Skeletal muscle satellite cell (primary cell): Measurements from ENCODE around the gene PTPRG.
A peak's percentile ranks its signal among the peaks of the same experiment; 100 is the strongest.

ENCODE experiments used
- H3K27me3 ChIP-seq: 2 replicates; pipeline ENCODE4 v1.7.0; 2013; ENCODE audit warnings: low read length; ENCODE audit not compliant: control insufficient read depth, insufficient read depth
- H3K36me3 ChIP-seq: 2 replicates; pipeline ENCODE4 v1.7.0; 2013; ENCODE audit warnings: mild to moderate bottlenecking, control low read depth, low read length; ENCODE audit not compliant: insufficient read depth
- H3K4me1 ChIP-seq: 2 replicates; pipeline ENCODE4 v1.7.0; 2013; ENCODE audit warnings: low read length; ENCODE audit not compliant: control insufficient read depth, insufficient read depth
- H3K4me2 ChIP-seq: 2 replicates; pipeline ENCODE4 v1.7.0; 2013; ENCODE audit warnings: mild to moderate bottlenecking, low read length
- H3K4me3 ChIP-seq: 2 replicates; pipeline ENCODE4 v1.7.0; 2013; ENCODE audit warnings: low read length
- H3K9ac ChIP-seq: 2 replicates; pipeline ENCODE4 v1.7.0; 2013; ENCODE audit warnings: mild to moderate bottlenecking, low read depth, low read length, moderate library complexity
- H3K9me3 ChIP-seq: replicated peaks from 2 replicates; pipeline ENCODE4 v1.7.0; 2013; ENCODE audit warnings: mild to moderate bottlenecking, control low read depth, low read length

The PTPRG gene

GRCh38 chr3:61868499-61868898, 307.1 kb downstream of the PTPRG start:
- H3K27me3 ChIP-seq, result no peaks in the 10 kb centered on the region
- H3K9ac ChIP-seq, result no peak overlapping the region
- no peak overlapping the region for H3K4me2 ChIP-seq
- H3K4me1 ChIP-seq, result peaks cover 7% of the 10 kb centered on the region
- H3K4me3 ChIP-seq, result no peak overlapping the region
- H3K9me3 ChIP-seq, result no peaks in the 10 kb centered on the region
- H3K36me3 ChIP-seq, result no peaks in the 10 kb centered on the region

GRCh38 chr3:61869371-61869770, 308.0 kb downstream of the PTPRG start:
- Histone ChIP-seq H3K36me3 (no peaks in the 10 kb centered on the region), H3K27me3 (no peaks in the 10 kb centered on the region), H3K4me3 (no peak overlapping the region), H3K9me3 (no peaks in the 10 kb centered on the region), H3K4me2 (no peak overlapping the region), H3K9ac (no peak overlapping the region), H3K4me1 (peaks cover 7% of the 10 kb centered on the region)

- Histone ChIP-seq H3K9me3 (no peaks in the 10 kb centered on the region), H3K9ac (no peak overlapping the region), H3K4me3 (no peak overlapping the region), H3K36me3 (no peaks in the 10 kb centered on the region), H3K4me2 (no peak overlapping the region), H3K4me1 (peaks cover 16% of the 10 kb centered on the region), H3K27me3 (no peaks in the 10 kb centered on the region)
Observed at GRCh38 chr3:61871644-61872043, 310.3 kb downstream of the PTPRG start.

- Histone ChIP-seq H3K4me1 (peaks cover 21% of the 10 kb centered on the region), H3K4me3 (no peak overlapping the region), H3K9ac (no peak overlapping the region), H3K36me3 (no peaks in the 10 kb centered on the region), H3K4me2 (no peak overlapping the region), H3K27me3 (no peaks in the 10 kb centered on the region), H3K9me3 (no peaks in the 10 kb centered on the region)
Observed at GRCh38 chr3:61872077-61872706, 310.8 kb downstream of the PTPRG start.

GRCh38 chr3:61875046-61875844, 313.9 kb downstream of the PTPRG start:
- H3K9me3 ChIP-seq, result no peaks in the 10 kb centered on the region

GRCh38 chr3:61875976-61876671, 314.8 kb downstream of the PTPRG start:
- no peak overlapping the region for H3K9ac ChIP-seq
- no peaks in the 10 kb centered on the region for H3K27me3 ChIP-seq
- no peaks in the 10 kb centered on the region for H3K36me3 ChIP-seq
- no peak overlapping the region for H3K4me2 ChIP-seq
- no peaks in the 10 kb centered on the region for H3K9me3 ChIP-seq
- H3K4me1 ChIP-seq, result peaks cover 30% of the 10 kb centered on the region
- no peak overlapping the region for H3K4me3 ChIP-seq

More at GRCh38 chr3:61875046-61875844, 313.9 kb downstream of the PTPRG start:
- Histone ChIP-seq H3K9ac (no peak overlapping the region), H3K4me3 (no peak overlapping the region), H3K27me3 (no peaks in the 10 kb centered on the region), H3K4me2 (no peak overlapping the region), H3K4me1 (peaks cover 30% of the 10 kb centered on the region), H3K36me3 (no peaks in the 10 kb centered on the region)

- H3K4me1 ChIP-seq, result peaks cover 30% of the 10 kb centered on the region
- no peaks in the 10 kb centered on the region for H3K27me3 ChIP-seq
- H3K36me3 ChIP-seq, result no peaks in the 10 kb centered on the region
- H3K9me3 ChIP-seq, result no peaks in the 10 kb centered on the region
- H3K4me3 ChIP-seq, result no peak overlapping the region
- H3K4me2 ChIP-seq, result peak overlapping the region; percentile 22
- H3K9ac ChIP-seq, result no peak overlapping the region
Observed at GRCh38 chr3:61876797-61877196, 315.4 kb downstream of the PTPRG start.

GRCh38 chr3:61877359-61878138, 316.2 kb downstream of the PTPRG start:
- no peaks in the 10 kb centered on the region for H3K36me3 ChIP-seq

GRCh38 chr3:61882253-61882652, 320.9 kb downstream of the PTPRG start:
- no peak overlapping the region for H3K4me3 ChIP-seq
- no peak overlapping the region for H3K4me2 ChIP-seq
- H3K4me1 ChIP-seq, result peaks cover 9% of the 10 kb centered on the region
- no peak overlapping the region for H3K9ac ChIP-seq
- no peaks in the 10 kb centered on the region for H3K9me3 ChIP-seq
- H3K36me3 ChIP-seq, result no peaks in the 10 kb centered on the region
- no peaks in the 10 kb centered on the region for H3K27me3 ChIP-seq

More at GRCh38 chr3:61877359-61878138, 316.2 kb downstream of the PTPRG start:
- H3K4me3 ChIP-seq, result no peak overlapping the region
- H3K9ac ChIP-seq, result no peak overlapping the region
- peaks cover 30% of the 10 kb centered on the region for H3K4me1 ChIP-seq
- no peaks in the 10 kb centered on the region for H3K27me3 ChIP-seq
- no peaks in the 10 kb centered on the region for H3K9me3 ChIP-seq
- H3K4me2 ChIP-seq, result peak overlapping the region; percentile 22

- Histone ChIP-seq H3K27me3 (no peaks in the 10 kb centered on the region), H3K4me1 (no peaks in the 10 kb centered on the region), H3K9me3 (no peaks in the 10 kb centered on the region), H3K4me3 (no peak overlapping the region), H3K9ac (no peak overlapping the region), H3K4me2 (no peak overlapping the region), H3K36me3 (no peaks in the 10 kb centered on the region)
Observed at GRCh38 chr3:61884794-61885193, 323.4 kb downstream of the PTPRG start.

- no peak overlapping the region for H3K4me3 ChIP-seq
- no peaks in the 10 kb centered on the region for H3K9me3 ChIP-seq
- no peaks in the 10 kb centered on the region for H3K36me3 ChIP-seq
- H3K4me2 ChIP-seq, result no peak overlapping the region
- peaks cover 4% of the 10 kb centered on the region for H3K4me1 ChIP-seq
- H3K9ac ChIP-seq, result no peak overlapping the region
- H3K27me3 ChIP-seq, result no peaks in the 10 kb centered on the region
Observed at GRCh38 chr3:61885414-61885813, 324.0 kb downstream of the PTPRG start.
